Esophagus muscularis mucosa (tissue), 4 donors: ENCODE measurements around the gene ARHGAP30. TPM values are rescaled to one million over a fixed set of nuclear protein-coding genes. Genes with fewer than 3 reads are reported as not detected.
"Not testable (repeated sequence)": the region's sequence is repeated elsewhere in the genome, so short reads cannot be mapped to it uniquely, and the experiment has no call there.

Source experiments
- DNase-seq: peaks from one replicate; pipeline ENCODE4 v3.0.0-alpha.2; 2017; ENCODE audit errors: extremely low spot score
- H3K27ac ChIP-seq, 4 donors: fragments of 200-600 bp; sonication (generic); replicated peaks in 1 of 4; 1 replicate in 3 of 4; 2 replicates in 1 of 4; pipeline ENCODE4 v1.5.1; 2016 to 2019; ENCODE audit warnings: mild to moderate bottlenecking in 1 of 4
- H3K27me3 ChIP-seq, 4 donors: fragments of 200-600 bp; sonication (generic); one replicate each; pipeline versions ENCODE4 v1.5.1 to v1.6.0; 2016 to 2019
- H3K36me3 ChIP-seq, 4 donors: fragments of 200-600 bp; sonication (generic); one replicate each; pipeline ENCODE4 v1.5.1; 2016 to 2019
- H3K4me1 ChIP-seq, 4 donors: fragments of 200-600 bp; sonication (generic); one replicate each; pipeline ENCODE4 v1.5.1; 2016 to 2019
- H3K4me3 ChIP-seq, 4 donors: fragments of 200-600 bp; sonication (generic); 1 replicate in 2 of 4; 2 replicates in 2 of 4; pipeline ENCODE4 v1.5.1; 2016 to 2019; ENCODE audit warnings: mild to moderate bottlenecking in 4 of 4, moderate library complexity in 1 of 4
- H3K9me3 ChIP-seq, 4 donors: fragments of 200-600 bp; sonication (generic); 1 replicate in 3 of 4; 2 replicates in 1 of 4; pipeline ENCODE4 v1.5.1; 2016 to 2019
- EP300 ChIP-seq: sonication (generic); formaldehyde crosslinking; IDR thresholded peaks from one replicate; pipeline ENCODE4 v1.6.1; 2017; ENCODE audit warnings: antibody characterized with exemption
- POLR2A ChIP-seq: fragments of 450-650 bp; IDR thresholded peaks from one replicate; pipeline ENCODE4 v1.6.1; 2017; ENCODE audit warnings: antibody characterized with exemption, moderate library complexity, mild to moderate bottlenecking, low read depth
- POLR2AphosphoS5 ChIP-seq, 2 donors: sonication (generic); formaldehyde crosslinking; IDR thresholded peaks; one replicate each; pipeline ENCODE4 v1.6.1; 2017; ENCODE audit warnings: antibody characterized with exemption in 2 of 2
- WGBS: methylation state at CpG from one replicate; pipeline ENCODE4 v1.1.5; 2018; 5-methylcytosine and 5-hydroxymethylcytosine counted together
- intact Hi-C: fragments of 100-400 bp; cut with DNase I; formaldehyde crosslinking; loops from one replicate; pipeline ENCODE4 v1.15.1; 2023
- total RNA-seq, 4 donors: library from RNA; depleted of rRNA; stranded (reverse); fragments of >200 nt; gene quantifications; one replicate each; pipeline versions ENCODE4 v1.1.0 to v1.2.1, GENCODE V29; 2016
- TF ChIP-seq, protein P1 (sequence below), 3 experiments: fragments of 200-600 bp in 2 of 3; fragments of 450-650 bp in 1 of 3; sonication (generic) in 2 of 3; IDR thresholded peaks; one replicate each; pipeline ENCODE4 v1.5.1; 2017 to 2019; ENCODE audit warnings: antibody characterized with exemption in 3 of 3, mild to moderate bottlenecking in 2 of 3, moderate library complexity in 1 of 3

ARHGAP30 gene
- total RNA-seq, 4 donors from 2014 or later = 4.6 to 14.1 (median 6.9) TPM

DNA sequence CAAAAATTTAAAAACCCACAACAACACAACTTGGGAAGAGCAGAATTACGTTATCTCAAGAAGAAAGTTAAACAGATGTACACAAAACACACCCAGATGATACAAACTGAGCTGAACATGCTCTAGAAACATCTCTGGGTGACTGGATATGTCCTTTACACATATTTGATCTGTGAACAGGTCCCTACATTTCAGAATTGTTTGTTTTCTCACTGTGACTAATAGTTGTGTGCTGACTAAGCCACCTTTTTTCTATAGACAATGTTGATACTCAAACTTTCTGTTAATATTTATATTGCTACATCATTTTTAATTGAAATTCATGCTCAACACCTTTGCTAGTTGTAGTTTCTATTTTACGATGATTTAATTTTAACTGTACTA lies 47.7 kb downstream of the ARHGAP30 start:
- 91% methylated on average over 2 of the region's 2 CpGs for WGBS
- Histone ChIP-seq H3K27ac (no peak overlapping the region), H3K36me3 (no peaks in the 10 kb centered on the region), H3K4me1 (peaks cover 13 to 21% (median 18%) of the 10 kb centered on the region in 4 donors), H3K9me3 (no peaks in the 10 kb centered on the region), H3K4me3 (no peak overlapping the region), H3K27me3 (peaks cover 0 to 44% (median 11%) of the 10 kb centered on the region in 4 donors)
- DNase-seq = no peak
- intact Hi-C loops = no loop called here
- no peak for TF ChIP-seq EP300
- TF ChIP-seq, protein P1, sequence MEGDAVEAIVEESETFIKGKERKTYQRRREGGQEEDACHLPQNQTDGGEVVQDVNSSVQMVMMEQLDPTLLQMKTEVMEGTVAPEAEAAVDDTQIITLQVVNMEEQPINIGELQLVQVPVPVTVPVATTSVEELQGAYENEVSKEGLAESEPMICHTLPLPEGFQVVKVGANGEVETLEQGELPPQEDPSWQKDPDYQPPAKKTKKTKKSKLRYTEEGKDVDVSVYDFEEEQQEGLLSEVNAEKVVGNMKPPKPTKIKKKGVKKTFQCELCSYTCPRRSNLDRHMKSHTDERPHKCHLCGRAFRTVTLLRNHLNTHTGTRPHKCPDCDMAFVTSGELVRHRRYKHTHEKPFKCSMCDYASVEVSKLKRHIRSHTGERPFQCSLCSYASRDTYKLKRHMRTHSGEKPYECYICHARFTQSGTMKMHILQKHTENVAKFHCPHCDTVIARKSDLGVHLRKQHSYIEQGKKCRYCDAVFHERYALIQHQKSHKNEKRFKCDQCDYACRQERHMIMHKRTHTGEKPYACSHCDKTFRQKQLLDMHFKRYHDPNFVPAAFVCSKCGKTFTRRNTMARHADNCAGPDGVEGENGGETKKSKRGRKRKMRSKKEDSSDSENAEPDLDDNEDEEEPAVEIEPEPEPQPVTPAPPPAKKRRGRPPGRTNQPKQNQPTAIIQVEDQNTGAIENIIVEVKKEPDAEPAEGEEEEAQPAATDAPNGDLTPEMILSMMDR (IDR thresholded peaks at IDR 0.05) = no peak
- TF ChIP-seq POLR2AphosphoS5 (IDR thresholded peaks at IDR 0.05) = no peak
- no peak for TF ChIP-seq POLR2A

DNA sequence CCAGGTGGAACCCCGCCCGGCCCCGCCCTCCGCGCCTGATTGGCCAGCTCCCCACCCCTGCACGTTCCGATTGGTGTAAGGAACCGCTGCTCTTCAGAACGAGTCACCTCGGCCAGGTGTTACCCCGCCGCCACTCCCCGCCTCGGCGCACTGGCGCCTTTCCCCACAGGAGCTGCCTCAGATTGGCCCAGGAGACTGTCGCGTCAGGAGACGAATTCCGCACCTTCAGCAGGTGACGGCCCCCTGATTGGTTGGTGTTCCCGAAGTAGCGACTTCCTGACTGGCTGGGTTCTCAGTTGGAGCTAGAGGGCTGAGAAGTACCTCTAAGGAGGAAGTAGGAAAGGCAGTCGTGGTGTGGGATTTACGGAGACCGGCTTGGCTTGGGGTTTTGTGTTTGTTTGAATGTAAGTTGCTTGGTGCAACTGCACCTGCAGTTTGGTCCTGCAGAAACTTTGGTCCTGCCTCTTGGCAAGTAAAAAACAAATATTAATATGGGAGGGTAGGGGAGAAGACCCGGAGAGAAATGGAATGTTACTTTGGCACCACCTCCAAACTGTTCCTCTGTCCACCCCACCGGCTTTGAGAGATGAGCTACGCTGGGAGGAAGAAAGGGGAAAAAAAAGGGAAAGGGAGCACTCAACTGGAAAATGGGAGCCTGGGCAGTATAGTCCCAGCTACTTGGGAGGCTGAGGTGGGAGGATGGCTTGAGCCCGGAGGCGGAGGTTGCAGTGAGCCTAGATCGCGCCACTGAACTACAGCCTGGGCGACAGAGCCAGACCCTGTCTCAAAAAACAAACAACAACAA lies 48.3 kb downstream of the ARHGAP30 start:
- H3K4me1 ChIP-seq = peaks cover 13 to 21% (median 18%) of the 10 kb centered on the region in 4 donors
- peak overlapping the region; percentile 56 to 73 (median 64) for H3K27ac ChIP-seq
- peak in 1 of 2 donors; percentile 22 for TF ChIP-seq POLR2AphosphoS5 (IDR thresholded peaks at IDR 0.05)
- TF ChIP-seq, protein P1 (IDR thresholded peaks at IDR 0.05) = no peak
- DNase-seq = peak; percentile 93
- H3K9me3 ChIP-seq = no peaks in the 10 kb centered on the region
- intact Hi-C loops = no loop called here
- peak overlapping the region; percentile 56 to 62 (median 56) for H3K4me3 ChIP-seq
- 25% methylated on average over 22 of the region's 34 CpGs for WGBS
- H3K27me3 ChIP-seq = peaks cover 0 to 44% (median 11%) of the 10 kb centered on the region in 4 donors
- H3K36me3 ChIP-seq = no peaks in the 10 kb centered on the region

DNA sequence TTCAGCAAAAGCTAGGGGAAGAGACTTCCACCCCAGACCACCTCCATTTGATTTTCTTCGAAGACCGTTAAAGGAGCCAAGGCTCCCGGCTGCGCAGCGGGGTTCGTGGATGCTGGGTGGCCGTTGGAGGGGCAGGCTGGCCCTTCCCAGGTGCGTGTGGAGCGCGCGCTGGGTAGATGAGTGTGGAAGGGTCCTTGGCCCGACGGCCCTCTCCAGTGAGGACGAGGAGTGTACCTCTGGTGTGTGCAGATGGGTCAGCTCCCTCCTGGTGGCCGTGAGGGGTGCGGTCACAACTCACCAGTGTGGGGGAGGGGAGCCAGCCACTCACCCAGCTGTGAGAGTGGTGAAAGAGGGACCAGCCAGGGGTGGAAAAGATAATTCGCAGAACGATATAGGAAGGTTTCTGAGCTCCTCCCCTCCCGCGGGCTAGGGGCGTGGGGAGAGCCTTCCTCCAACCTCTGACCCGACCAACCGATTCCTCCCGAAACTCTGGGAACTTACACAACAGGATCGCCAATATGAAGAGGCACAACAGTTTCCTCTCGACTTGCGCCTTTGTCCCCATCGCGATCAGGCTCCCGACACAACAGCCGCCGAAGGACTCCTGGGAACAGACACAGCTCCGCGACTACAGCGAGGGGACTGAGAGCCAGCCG lies 49.1 kb downstream of the ARHGAP30 start, which contains the start of gene F11R:
TSS of gene F11R (minus strand) at position 644 of the 656 bp plus-strand sequence. CDS start at position 565, 79 bp downstream.
- intact Hi-C loops = no loop called here
- peak within 1 kb of the TSS; percentile 56 to 73 (median 64) for H3K27ac ChIP-seq
- H3K4me1 ChIP-seq = peaks cover 13 to 21% (median 18%) of the 10 kb centered on the region in 4 donors
- H3K9me3 ChIP-seq = no peaks in the 10 kb centered on the region
- peak within 1 kb of the TSS; percentile 56 to 62 (median 56) for H3K4me3 ChIP-seq
- peaks cover 0 to 44% (median 11%) of the 10 kb centered on the region in 4 donors for H3K27me3 ChIP-seq
- DNase-seq = no peak
- TF ChIP-seq EP300 (no peak), POLR2AphosphoS5 (IDR thresholded peaks at IDR 0.05) (peak in 1 of 2 donors; percentile 59), POLR2A (no peak)
- TF ChIP-seq, protein P1 (IDR thresholded peaks at IDR 0.05) = no peak
- WGBS = 6% methylated on average over 32 of the region's 36 CpGs
- H3K36me3 ChIP-seq = no peaks in the 10 kb centered on the region

DNA sequence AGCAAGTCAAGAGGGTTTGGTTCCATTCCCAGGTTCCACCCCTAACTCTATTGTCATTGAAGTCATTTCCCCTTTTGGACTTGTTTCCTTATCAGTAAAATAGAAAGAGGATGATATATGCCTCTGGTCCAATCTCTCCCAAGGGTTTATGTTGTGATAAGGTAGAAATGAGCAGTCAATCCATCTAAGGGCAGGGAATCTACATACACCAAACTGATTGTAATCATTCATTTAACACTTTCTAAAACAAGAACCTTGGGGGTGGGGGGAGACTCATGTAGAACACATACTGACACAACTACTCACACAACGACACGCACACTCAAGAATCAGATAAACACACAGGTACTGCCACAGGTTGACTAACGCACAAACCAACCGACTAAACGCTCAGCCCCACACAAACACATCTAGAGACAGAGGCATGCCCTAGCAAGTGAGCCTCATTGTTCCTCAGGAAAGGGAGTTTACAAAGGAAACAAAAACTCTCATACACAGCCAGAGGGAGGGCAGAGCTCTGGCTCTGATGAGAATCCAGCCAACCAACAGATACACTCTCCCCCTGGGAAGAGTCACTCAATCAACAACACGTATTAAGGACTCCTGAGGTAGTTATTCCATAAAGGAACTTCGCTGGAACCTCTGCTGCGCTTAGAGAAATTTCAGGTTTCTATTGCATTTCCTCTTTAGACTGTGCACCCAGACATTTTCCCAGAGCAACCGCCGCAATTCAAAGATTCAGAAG lies 49.8 kb downstream of the ARHGAP30 start:
- Histone ChIP-seq H3K4me3 (peak overlapping the region; percentile 56 to 62 (median 56)), H3K36me3 (no peaks in the 10 kb centered on the region), H3K4me1 (peaks cover 13 to 21% (median 18%) of the 10 kb centered on the region in 4 donors), H3K9me3 (no peaks in the 10 kb centered on the region), H3K27ac (peak overlapping the region; percentile 56 to 73 (median 64)), H3K27me3 (peaks cover 0 to 44% (median 11%) of the 10 kb centered on the region in 4 donors)
- 45% methylated on average over 10 of the region's 10 CpGs for WGBS
- no peak for DNase-seq
- TF ChIP-seq POLR2AphosphoS5 (IDR thresholded peaks at IDR 0.05) (peak; percentile 27 to 30), EP300 (no peak)
- intact Hi-C loops = no loop called here

DNA sequence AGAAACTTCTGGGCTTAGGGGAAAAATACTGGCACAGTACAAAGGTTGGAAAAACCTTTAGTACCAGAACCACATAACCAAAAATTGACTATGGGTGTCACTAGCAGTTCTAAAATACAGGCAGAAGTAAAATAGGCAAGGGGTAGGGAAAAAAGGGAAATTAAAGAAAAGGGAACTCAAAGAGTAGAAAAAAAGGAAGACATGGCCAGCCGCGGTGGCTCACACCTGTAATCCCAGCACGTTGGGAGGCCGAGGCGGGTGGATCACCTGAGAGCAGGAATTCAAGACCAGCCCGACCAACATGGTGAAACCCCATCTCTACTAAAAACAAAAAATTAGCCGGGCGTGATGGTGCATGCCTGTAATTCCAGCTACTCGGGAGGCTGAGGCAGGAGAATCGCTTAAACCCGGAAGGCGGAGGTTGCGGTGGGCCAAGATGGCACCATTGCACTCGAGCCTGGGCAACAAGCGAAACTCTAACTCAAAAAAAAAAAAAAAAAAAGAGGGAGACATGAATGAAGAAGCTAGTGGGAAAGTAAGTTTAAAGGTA lies 50.5 kb downstream of the ARHGAP30 start:
- H3K4me3 ChIP-seq, intact Hi-C loops, H3K36me3 ChIP-seq, DNase-seq, H3K9me3 ChIP-seq: not testable (repeated sequence)
- WGBS = 85% methylated on average over 15 of the region's 15 CpGs
- H3K27me3 ChIP-seq = peaks cover 0 to 44% (median 11%) of the 10 kb centered on the region in 4 donors
- peak overlapping the region in 1 of 4 donors; percentile 58 for H3K27ac ChIP-seq
- H3K4me1 ChIP-seq = peaks cover 17 to 26% (median 19%) of the 10 kb centered on the region in 4 donors
